Esophagus (tissue), 2 donors: ENCODE measurements around the gene GNG8. TPM values are rescaled to one million over a fixed set of nuclear protein-coding genes. Genes with fewer than 3 reads are reported as not detected.

ENCODE experiments used
- H3K27ac ChIP-seq, 2 donors: one replicate each; pipeline ENCODE4 v1.5.1; 2013; ENCODE audit warnings: low read depth in 2 of 2, mild to moderate bottlenecking in 2 of 2, inconsistent platforms in 1 of 2, low read length in 1 of 2, moderate library complexity in 1 of 2
- H3K27me3 ChIP-seq, 2 donors: one replicate each; pipeline ENCODE4 v1.6.1; 2013; ENCODE audit warnings: low read length in 2 of 2, control low read depth in 1 of 2, mild to moderate bottlenecking in 1 of 2; ENCODE audit not compliant: insufficient read depth in 2 of 2, control insufficient read depth in 1 of 2
- H3K36me3 ChIP-seq, 2 donors: one replicate each; pipeline ENCODE4 v1.6.1; 2013; ENCODE audit warnings: low read length in 1 of 2; ENCODE audit not compliant: control insufficient read depth in 2 of 2, insufficient read depth in 2 of 2
- H3K4me1 ChIP-seq, 2 donors: one replicate each; pipeline ENCODE4 v1.6.1; 2013; ENCODE audit warnings: low read length in 1 of 2; ENCODE audit not compliant: control insufficient read depth in 2 of 2, insufficient read depth in 2 of 2
- H3K4me3 ChIP-seq, 2 donors: one replicate each; pipeline ENCODE4 v1.5.1; 2013; ENCODE audit warnings: low read length in 2 of 2, mild to moderate bottlenecking in 2 of 2, low read depth in 1 of 2, moderate library complexity in 1 of 2
- H3K9me3 ChIP-seq, 2 donors: one replicate each; pipeline ENCODE4 v1.6.1; 2013; ENCODE audit warnings: mild to moderate bottlenecking in 2 of 2, low read depth in 1 of 2, low read length in 1 of 2, moderate library complexity in 1 of 2; ENCODE audit not compliant: control insufficient read depth in 2 of 2, insufficient read depth in 1 of 2
- WGBS, 2 donors: extraction: QIAGEN DNeasy Blood & Tissue Kit; methylation state at CpG; one replicate each; pipeline ENCODE4 v1.1.7; 2013; 5-methylcytosine and 5-hydroxymethylcytosine counted together
- polyA plus RNA-seq, 2 donors: library from polyadenylated mRNA; stranded (reverse); fragments of 200-250 nt; gene quantifications; one replicate each; pipeline ENCODE4 v1.2.3, GENCODE V29; 2013
- donor health status: healthy with polysubstance abuse.
- donor health status: Bipolar disorder and iron deficiency.

GNG8 gene
- polyA plus RNA-seq, 2 donors = not detected

DNA sequence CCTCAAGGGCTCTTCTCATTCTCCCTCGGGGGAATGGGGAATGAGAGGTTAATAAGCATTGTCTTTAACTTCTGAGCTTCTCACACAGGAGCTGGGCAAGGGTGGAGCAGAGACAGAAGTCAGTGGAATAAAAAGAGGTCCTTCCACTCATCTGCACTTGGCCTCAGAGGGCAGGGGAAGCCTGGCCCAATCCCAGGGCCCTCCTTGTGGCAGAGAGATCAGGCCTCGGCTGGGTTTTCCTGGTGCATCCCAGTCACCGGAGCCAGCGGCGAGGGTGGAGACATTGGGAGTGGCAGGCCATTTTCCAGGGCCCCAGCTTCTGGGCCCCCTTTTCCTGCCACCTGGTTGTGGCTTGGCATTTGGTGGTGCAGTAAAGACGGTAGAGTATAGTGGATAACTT is 24.2 kb downstream of the GNG8 start:
- no peak overlapping the region for H3K27ac ChIP-seq
- H3K4me3 ChIP-seq = no peak overlapping the region
- 52 to 59% methylated on average over 6 of the region's 6 CpGs for WGBS, 2 donors
- no peaks in the 10 kb centered on the region for H3K9me3 ChIP-seq
- H3K27me3 ChIP-seq = no peaks in the 10 kb centered on the region
- peaks cover 17 to 36% of the 10 kb centered on the region in 2 donors for H3K36me3 ChIP-seq
- H3K4me1 ChIP-seq = peaks cover 0 to 3% of the 10 kb centered on the region in 2 donors

DNA sequence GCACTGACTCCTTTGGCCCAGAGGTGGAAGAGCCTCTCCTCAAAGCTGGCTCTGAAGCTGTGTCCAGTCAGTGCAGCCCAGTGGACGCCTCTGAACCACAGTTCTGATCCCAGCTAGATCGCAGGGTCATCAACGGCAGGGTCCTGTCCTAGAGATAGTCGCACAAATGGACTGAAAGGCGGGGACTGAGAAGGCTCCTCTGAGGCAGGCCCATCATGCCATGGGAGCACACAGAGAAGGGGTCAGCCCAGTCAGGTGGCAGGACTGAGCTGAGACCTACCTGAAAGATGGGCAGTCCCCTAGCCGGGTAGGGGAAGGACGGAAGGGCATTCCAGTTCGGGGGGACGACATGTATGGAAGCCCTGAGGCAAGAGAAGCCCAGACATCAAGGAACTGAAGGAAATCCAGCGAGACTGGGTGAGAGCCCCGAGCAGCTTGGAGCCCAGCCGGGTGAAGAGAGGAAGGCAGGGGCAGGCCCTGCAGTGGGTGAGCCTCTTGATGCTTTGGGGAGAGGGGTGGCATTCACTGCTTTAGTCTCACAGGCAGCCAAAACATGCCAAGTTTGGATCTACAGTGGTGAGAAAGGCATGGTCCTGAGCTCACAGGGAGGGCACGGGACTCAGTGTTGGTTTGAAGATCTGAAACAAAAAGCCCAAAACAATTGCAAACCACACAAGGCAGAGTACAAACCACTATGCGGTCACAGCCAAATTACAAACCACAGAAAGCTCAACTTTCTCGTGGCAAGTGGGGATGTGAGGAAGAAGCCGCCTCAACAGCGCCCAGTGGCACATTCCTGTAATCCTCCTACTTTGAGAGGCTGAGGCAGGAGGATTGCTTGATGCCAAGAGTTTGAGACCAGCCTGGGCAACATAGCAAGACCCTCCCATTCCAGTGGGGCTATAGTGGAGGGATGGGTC is 24.9 kb downstream of the GNG8 start:
- H3K27me3 ChIP-seq = no peaks in the 10 kb centered on the region
- H3K9me3 ChIP-seq = no peaks in the 10 kb centered on the region
- no peak overlapping the region for H3K4me3 ChIP-seq
- H3K4me1 ChIP-seq = peaks cover 0 to 3% of the 10 kb centered on the region in 2 donors
- H3K36me3 ChIP-seq = peaks cover 18 to 39% of the 10 kb centered on the region in 2 donors
- 58 to 67% methylated on average over 17 of the region's 17 CpGs for WGBS, 2 donors
- H3K27ac ChIP-seq = no peak overlapping the region

DNA sequence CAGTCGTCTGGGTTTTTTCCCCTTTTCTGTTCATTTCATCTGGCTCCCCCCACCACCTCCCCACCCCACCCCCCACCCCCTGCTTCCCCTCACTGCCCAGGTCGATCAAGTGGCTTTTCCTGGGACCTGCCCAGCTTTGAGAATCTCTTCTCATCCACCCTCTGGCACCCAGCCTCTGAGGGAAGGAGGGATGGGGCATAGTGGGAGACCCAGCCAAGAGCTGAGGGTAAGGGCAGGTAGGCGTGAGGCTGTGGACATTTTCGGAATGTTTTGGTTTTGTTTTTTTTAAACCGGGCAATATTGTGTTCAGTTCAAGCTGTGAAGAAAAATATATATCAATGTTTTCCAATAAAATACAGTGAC is 25.6 kb downstream of the GNG8 start:
- Histone ChIP-seq H3K27ac (no peak overlapping the region), H3K36me3 (peaks cover 20 to 47% of the 10 kb centered on the region in 2 donors), H3K9me3 (no peaks in the 10 kb centered on the region), H3K4me1 (peaks cover 0 to 3% of the 10 kb centered on the region in 2 donors), H3K4me3 (no peak overlapping the region), H3K27me3 (no peaks in the 10 kb centered on the region)
- WGBS, 2 donors = 58 to 62% methylated on average over 5 of the region's 5 CpGs

DNA sequence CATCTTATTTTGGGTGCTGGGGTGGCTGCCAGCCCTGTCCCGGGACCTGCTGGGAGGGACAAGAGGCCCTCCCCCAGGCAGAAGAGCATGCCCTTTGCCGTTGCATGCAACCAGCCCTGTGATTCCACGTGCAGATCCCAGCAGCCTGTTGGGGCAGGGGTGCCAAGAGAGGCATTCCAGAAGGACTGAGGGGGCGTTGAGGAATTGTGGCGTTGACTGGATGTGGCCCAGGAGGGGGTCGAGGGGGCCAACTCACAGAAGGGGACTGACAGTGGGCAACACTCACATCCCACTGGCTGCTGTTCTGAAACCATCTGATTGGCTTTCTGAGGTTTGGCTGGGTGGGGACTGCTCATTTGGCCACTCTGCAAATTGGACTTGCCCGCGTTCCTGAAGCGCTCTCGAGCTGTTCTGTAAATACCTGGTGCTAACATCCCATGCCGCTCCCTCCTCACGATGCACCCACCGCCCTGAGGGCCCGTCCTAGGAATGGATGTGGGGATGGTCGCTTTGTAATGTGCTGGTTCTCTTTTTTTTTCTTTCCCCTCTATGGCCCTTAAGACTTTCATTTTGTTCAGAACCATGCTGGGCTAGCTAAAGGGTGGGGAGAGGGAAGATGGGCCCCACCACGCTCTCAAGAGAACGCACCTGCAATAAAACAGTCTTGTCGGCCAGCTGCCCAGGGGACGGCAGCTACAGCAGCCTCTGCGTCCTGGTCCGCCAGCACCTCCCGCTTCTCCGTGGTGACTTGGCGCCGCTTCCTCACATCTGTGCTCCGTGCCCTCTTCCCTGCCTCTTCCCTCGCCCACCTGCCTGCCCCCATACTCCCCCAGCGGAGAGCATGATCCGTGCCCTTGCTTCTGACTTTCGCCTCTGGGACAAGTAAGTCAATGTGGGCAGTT is 26.2 kb downstream of the GNG8 start:
- H3K9me3 ChIP-seq = no peaks in the 10 kb centered on the region
- H3K27me3 ChIP-seq = no peaks in the 10 kb centered on the region
- peaks cover 0 to 3% of the 10 kb centered on the region in 2 donors for H3K4me1 ChIP-seq
- H3K4me3 ChIP-seq = no peak overlapping the region
- H3K36me3 ChIP-seq = peaks cover 20 to 48% of the 10 kb centered on the region in 2 donors
- no peak overlapping the region for H3K27ac ChIP-seq
- 82 to 83% methylated on average over 30 of the region's 30 CpGs for WGBS, 2 donors

DNA sequence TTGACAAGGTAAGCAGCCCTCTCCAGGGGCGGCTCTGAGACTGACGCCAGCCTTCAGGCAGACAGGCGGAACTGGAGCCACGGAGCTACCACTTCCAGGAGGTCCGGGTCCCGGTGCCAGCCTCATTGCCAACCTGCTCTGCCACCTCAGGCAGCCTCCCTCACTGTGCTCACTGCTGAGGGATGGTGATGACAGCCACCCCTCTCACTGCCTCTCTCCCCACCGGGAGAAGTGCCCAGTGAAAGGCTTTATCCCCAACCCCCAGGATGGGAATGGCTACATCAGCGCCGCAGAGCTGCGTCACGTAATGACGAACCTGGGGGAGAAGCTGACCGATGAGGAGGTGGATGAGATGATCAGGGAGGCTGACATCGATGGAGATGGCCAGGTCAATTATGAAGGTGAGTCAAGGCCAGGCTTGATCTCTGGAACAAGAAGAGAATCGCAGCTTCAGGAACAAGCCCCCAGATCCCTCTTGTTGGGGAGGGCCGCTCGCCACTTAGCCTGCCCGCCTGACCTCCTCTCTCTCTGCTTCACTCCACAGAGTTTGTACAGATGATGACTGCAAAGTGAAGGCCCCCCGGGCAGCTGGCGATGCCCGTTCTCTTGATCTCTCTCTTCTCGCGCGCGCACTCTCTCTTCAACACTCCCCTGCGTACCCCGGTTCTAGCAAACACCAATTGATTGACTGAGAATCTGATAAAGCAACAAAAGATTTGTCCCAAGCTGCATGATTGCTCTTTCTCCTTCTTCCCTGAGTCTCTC is 27.2 kb downstream of the GNG8 start:
- 92 to 94% methylated on average over 27 of the region's 27 CpGs for WGBS, 2 donors

DNA sequence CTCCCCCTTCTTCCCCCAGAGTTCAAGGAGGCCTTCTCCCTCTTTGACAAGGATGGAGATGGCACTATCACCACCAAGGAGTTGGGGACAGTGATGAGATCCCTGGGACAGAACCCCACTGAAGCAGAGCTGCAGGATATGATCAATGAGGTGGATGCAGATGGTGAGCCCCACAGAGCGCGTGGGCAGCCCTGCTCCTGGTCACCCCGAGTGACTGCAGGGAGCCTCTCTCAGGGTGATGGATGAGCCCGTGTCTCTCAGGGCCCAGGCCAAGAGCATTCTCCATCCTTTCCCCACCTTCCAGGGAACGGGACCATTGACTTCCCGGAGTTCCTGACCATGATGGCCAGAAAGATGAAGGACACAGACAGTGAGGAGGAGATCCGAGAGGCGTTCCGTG is 27.8 kb downstream of the GNG8 start:
- no peaks in the 10 kb centered on the region for H3K27me3 ChIP-seq
- H3K27ac ChIP-seq = no peak overlapping the region
- H3K4me1 ChIP-seq = peaks cover 2 to 8% of the 10 kb centered on the region in 2 donors
- 94 to 96% methylated on average over 9 of the region's 9 CpGs for WGBS, 2 donors
- no peak overlapping the region for H3K4me3 ChIP-seq
- no peaks in the 10 kb centered on the region for H3K9me3 ChIP-seq
- peaks cover 20 to 48% of the 10 kb centered on the region in 2 donors for H3K36me3 ChIP-seq

More for the DNA sequence above, 27.2 kb downstream of the GNG8 start:
- Histone ChIP-seq H3K4me1 (peaks cover 0 to 6% of the 10 kb centered on the region in 2 donors), H3K36me3 (peaks cover 20 to 48% of the 10 kb centered on the region in 2 donors), H3K9me3 (no peaks in the 10 kb centered on the region), H3K27ac (no peak overlapping the region), H3K4me3 (no peak overlapping the region), H3K27me3 (no peaks in the 10 kb centered on the region)

DNA sequence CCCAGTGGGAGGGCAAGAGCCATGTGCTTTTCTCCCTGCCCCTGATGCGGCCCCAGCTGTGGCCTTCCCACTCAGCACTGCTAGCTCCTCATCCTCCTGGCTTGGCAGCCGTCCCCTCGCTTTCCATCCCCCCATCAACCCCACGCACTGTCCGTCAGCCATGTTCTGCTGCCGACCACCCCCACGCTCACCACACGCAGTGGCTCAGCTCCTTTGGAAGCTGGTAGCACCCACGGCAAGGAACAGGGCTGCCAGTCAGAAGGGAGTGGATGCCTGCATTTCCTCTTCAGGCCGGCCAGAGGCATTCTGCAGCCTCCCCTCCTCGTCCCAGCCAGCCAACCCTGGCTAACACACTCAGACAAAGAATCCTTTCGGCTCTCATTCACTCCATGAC is 28.6 kb downstream of the GNG8 start:
- Histone ChIP-seq H3K36me3 (peaks cover 20 to 48% of the 10 kb centered on the region in 2 donors), H3K4me1 (peaks cover 8 to 15% of the 10 kb centered on the region in 2 donors)
- WGBS, 2 donors = 82 to 88% methylated on average over 12 of the region's 12 CpGs

DNA sequence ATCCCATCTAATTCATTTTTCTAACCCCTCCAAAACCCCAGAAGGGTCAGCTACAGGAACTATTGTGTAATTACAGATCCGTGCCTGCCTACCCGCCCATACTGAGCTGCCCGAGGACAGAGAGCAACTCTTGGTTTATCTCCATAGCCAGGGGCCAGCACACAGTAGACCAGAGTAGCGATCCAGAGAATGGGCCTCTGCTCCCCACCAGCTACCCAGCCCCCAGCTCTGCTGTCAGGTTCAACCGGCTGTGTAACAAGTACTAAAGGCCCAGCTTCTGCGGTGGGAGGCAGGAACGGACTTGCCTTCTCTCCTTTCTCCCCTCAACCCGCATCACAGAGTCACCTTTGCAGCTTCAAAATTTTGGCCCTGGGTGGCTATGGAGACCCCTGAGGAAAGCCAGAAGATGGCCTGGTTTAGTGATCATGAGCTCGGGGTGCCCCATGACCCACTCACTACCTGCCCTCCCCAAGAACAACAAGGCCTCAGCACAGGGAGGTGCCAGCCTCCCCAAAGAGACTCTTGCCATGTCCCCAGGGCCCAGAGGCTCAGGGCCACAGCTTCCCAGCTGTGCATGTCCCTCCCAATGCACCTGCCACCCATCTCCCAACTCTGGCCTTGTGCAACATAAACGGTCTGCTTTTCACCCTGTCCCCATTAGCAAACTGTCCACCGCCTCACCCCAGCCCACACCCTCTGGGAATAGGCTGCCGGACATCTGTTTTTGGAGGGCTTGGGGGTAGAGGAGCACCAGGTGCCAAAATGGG is 29.1 kb downstream of the GNG8 start:
- Histone ChIP-seq H3K9me3 (no peaks in the 10 kb centered on the region), H3K27ac (no peak overlapping the region), H3K4me1 (peaks cover 10 to 18% of the 10 kb centered on the region in 2 donors), H3K4me3 (no peak overlapping the region), H3K27me3 (no peaks in the 10 kb centered on the region), H3K36me3 (peaks cover 20 to 48% of the 10 kb centered on the region in 2 donors)
- 63 to 73% methylated on average over 12 of the region's 12 CpGs for WGBS, 2 donors

More for the DNA sequence above, 28.6 kb downstream of the GNG8 start:
- H3K4me3 ChIP-seq = no peak overlapping the region
- H3K9me3 ChIP-seq = no peaks in the 10 kb centered on the region
- H3K27me3 ChIP-seq = no peaks in the 10 kb centered on the region
- no peak overlapping the region for H3K27ac ChIP-seq
